ENCODE measurements around the gene VIL1. TPM values are rescaled to one million over a fixed set of nuclear protein-coding genes. Genes with fewer than 3 reads are reported as not detected.

VIL1 gene
- total RNA-seq, 1 donor from 2014 or later, result 0.29 TPM

DNA sequence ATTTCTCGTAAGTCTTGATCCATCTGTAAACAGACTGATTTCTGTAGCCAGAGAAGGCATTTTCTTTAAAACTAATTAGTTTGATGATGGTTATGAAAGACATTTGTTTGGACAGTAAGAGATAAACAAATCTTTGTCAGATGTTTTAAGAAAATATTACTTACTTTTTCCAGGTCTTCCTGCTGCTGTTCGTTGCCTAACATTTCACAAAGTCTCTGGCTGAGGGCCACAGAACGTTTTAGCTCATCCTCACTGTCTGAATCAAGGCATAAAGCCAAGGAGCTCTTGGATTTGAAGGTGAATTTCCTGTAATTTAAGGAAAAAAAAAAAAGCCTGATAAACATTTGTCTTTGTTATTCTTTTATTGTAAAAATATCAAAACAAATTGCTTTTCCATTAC, 57.8 kb downstream of the VIL1 start:
- TF ChIP-seq, protein P1, sequence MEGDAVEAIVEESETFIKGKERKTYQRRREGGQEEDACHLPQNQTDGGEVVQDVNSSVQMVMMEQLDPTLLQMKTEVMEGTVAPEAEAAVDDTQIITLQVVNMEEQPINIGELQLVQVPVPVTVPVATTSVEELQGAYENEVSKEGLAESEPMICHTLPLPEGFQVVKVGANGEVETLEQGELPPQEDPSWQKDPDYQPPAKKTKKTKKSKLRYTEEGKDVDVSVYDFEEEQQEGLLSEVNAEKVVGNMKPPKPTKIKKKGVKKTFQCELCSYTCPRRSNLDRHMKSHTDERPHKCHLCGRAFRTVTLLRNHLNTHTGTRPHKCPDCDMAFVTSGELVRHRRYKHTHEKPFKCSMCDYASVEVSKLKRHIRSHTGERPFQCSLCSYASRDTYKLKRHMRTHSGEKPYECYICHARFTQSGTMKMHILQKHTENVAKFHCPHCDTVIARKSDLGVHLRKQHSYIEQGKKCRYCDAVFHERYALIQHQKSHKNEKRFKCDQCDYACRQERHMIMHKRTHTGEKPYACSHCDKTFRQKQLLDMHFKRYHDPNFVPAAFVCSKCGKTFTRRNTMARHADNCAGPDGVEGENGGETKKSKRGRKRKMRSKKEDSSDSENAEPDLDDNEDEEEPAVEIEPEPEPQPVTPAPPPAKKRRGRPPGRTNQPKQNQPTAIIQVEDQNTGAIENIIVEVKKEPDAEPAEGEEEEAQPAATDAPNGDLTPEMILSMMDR (IDR thresholded peaks at IDR 0.05; ENCODE audit: unreplicated experiment), result no peak
- Mint-ChIP-seq H3K27me3 (ENCODE audit: low read depth) (no peaks in the 10 kb centered on the region), H3K36me3 (peaks cover 14% of the 10 kb centered on the region), H3K4me1 (peaks cover 4% of the 10 kb centered on the region), H3K27ac (no peak overlapping the region), H3K9me3 (no peaks in the 10 kb centered on the region), H3K4me3 (no peak overlapping the region)
- DNase-seq (ENCODE audit: low spot score in 2 of 2, unreplicated experiment in 2 of 2), result no peak

DNA sequence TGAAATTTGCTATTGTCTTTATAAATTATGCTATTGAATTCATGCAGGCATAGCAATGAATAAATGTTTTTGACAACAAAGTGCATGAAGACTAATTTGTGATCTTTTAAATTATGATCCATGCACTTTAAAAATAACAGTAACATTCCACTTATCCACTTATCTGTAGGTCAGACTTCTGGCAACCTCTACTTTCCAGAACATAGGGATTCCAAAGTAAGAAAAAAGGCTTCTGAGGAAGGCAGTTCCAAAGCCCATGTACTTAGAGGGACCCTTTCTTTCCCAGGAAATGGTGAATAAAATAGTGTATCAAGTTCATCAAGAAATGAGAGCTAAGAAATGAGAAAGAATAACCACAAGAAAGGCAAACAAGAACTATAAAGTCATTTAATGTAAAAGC, 58.3 kb downstream of the VIL1 start:
- no peak overlapping the region for H3K4me3 Mint-ChIP-seq
- peaks cover 14% of the 10 kb centered on the region for H3K36me3 Mint-ChIP-seq
- no peak for DNase-seq (ENCODE audit: low spot score in 2 of 2, unreplicated experiment in 2 of 2)
- TF ChIP-seq, protein P1 (IDR thresholded peaks at IDR 0.05; ENCODE audit: unreplicated experiment), result no peak
- H3K4me1 Mint-ChIP-seq, result peaks cover 4% of the 10 kb centered on the region
- no peaks in the 10 kb centered on the region for H3K9me3 Mint-ChIP-seq
- no peak overlapping the region for H3K27ac Mint-ChIP-seq
- H3K27me3 Mint-ChIP-seq (ENCODE audit: low read depth), result no peaks in the 10 kb centered on the region

DNA sequence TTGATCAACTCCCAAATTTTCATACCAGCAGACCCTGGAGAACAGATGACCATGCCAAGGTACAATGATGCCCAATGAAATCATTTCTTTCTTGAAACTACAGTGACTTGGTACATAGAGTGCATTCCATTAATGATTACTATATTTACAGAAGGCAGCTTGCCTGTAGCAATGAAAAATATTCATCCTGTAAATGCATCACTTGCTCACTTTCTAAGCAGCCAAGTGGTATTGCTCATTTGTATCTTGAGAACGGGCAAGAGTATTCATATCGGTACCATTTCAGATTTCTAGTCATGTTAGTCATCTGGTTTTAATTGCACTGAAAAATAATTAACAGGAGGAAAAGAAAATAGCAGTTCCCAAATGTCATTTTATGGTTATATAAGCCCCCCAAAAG, 59.6 kb downstream of the VIL1 start:
- Mint-ChIP-seq H3K4me3 (no peak overlapping the region), H3K27ac (no peak overlapping the region), H3K36me3 (peaks cover 17% of the 10 kb centered on the region), H3K9me3 (no peaks in the 10 kb centered on the region), H3K27me3 (ENCODE audit: low read depth) (no peaks in the 10 kb centered on the region), H3K4me1 (peaks cover 4% of the 10 kb centered on the region)
- no peak for DNase-seq (ENCODE audit: low spot score in 2 of 2, unreplicated experiment in 2 of 2)
- TF ChIP-seq, protein P1 (IDR thresholded peaks at IDR 0.05; ENCODE audit: unreplicated experiment), result no peak

DNA sequence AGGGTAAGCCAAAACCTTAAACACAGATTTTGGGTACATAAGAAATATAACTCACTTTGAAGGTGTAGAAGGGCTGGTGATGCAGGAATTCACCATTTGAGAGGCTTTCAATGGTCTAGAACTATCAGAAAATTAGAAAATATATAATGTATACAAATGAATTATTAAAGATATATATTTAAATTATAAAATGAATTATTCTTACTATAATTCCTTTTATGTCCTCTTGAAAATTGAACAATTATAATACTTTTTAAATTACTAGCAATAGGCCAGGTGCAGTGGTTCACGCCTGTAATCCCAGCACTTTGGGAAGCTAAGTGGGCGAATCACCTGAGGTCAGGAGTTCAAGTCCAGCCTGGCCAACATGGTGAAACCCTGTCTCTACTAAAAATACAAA, 60.7 kb downstream of the VIL1 start:
- no peaks in the 10 kb centered on the region for H3K9me3 Mint-ChIP-seq
- peaks cover 4% of the 10 kb centered on the region for H3K4me1 Mint-ChIP-seq
- H3K36me3 Mint-ChIP-seq, result peaks cover 18% of the 10 kb centered on the region
- no peak for DNase-seq (ENCODE audit: low spot score in 2 of 2, unreplicated experiment in 2 of 2)
- H3K27ac Mint-ChIP-seq, result no peak overlapping the region
- TF ChIP-seq, protein P1 (IDR thresholded peaks at IDR 0.05; ENCODE audit: unreplicated experiment), result no peak
- no peak overlapping the region for H3K4me3 Mint-ChIP-seq
- H3K27me3 Mint-ChIP-seq (ENCODE audit: low read depth), result no peaks in the 10 kb centered on the region

DNA sequence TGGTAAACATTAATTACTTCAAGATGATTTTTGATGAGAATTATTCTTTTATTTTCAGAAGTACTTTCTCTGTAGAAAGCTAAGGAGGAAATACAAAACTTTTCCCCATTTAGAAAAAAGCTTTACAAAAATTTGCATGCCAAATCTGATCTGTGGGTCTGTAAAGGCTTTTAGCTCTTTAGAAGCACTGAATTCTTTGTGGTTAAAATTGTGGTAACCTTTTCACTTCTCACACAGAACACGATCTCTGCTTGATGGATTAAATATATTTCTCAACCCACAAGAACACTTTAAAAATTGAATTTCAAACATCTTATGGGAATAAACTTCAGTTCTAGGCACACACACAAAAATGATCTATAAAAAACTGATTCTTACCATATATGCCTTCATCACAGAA, 63.7 kb downstream of the VIL1 start:
- H3K4me3 Mint-ChIP-seq, result no peak overlapping the region
- no peak for DNase-seq (ENCODE audit: low spot score in 2 of 2, unreplicated experiment in 2 of 2)
- no peak overlapping the region for H3K27ac Mint-ChIP-seq
- TF ChIP-seq, protein P1 (IDR thresholded peaks at IDR 0.05; ENCODE audit: unreplicated experiment), result no peak
- H3K27me3 Mint-ChIP-seq (ENCODE audit: low read depth), result no peaks in the 10 kb centered on the region
- peaks cover 25% of the 10 kb centered on the region for H3K36me3 Mint-ChIP-seq
- H3K9me3 Mint-ChIP-seq, result no peaks in the 10 kb centered on the region
- no peaks in the 10 kb centered on the region for H3K4me1 Mint-ChIP-seq
